H1 (cell line): ENCODE measurements around the gene R3HDM2. TPM values are rescaled to one million over a fixed set of nuclear protein-coding genes. Genes with fewer than 3 reads are reported as not detected.

Experiments used
- CEBPB ChIP-seq: IDR thresholded peaks from 2 replicates; pipeline ENCODE4 v1.6.1; 2012; ENCODE audit warnings: low read depth, low read length
- CHD1 ChIP-seq: IDR thresholded peaks from 2 replicates; pipeline ENCODE4 v1.6.1; 2012; ENCODE audit warnings: low read depth, low read length, improper control_type of control experiment
- HDAC2 ChIP-seq, 2 experiments: fragments of 300-600 bp in 1 of 2; sonication (generic) in 1 of 2; IDR thresholded peaks; 2 replicates each; pipeline ENCODE4 v1.6.1; 2011 to 2012; ENCODE audit warnings: low read depth in 2 of 2, low read length in 2 of 2, mild to moderate bottlenecking in 2 of 2, moderate library complexity in 2 of 2, borderline replicate concordance in 1 of 2, inconsistent platforms in 1 of 2
- JUND ChIP-seq: IDR thresholded peaks from 2 replicates; pipeline ENCODE4 v1.6.1; 2011; ENCODE audit warnings: mild to moderate bottlenecking, improper control_type of control experiment, low read length
- RBBP5 ChIP-seq: IDR thresholded peaks from 2 replicates; pipeline ENCODE4 v1.7.1; 2012; ENCODE audit warnings: low read depth, mild to moderate bottlenecking, inconsistent platforms, low read length, moderate library complexity, borderline replicate concordance
- polyA plus RNA-seq, 7 experiments: library from polyadenylated mRNA; depleted of rRNA in 3 of 7; stranded (reverse) in 5 of 7; unstranded in 2 of 7; fragments of >200 nt in 5 of 7; fragments of 200-250 nt in 2 of 7; gene quantifications; 1 replicate in 5 of 7; 2 replicates in 1 of 7; 4 replicates in 1 of 7; pipeline versions ENCODE4 v1.2.1 to v1.2.3, GENCODE V29; 2011 to 2013; ENCODE audit warnings: missing spikeins in 2 of 7, mixed read lengths in 2 of 7
- total RNA-seq: library from RNA; stranded (reverse); fragmentation: NEBNext Ultra II Directional; extraction: Animal tissue kit (Norgen Biotek cat#: 25700); gene quantifications from 2 replicates; pipeline ENCODE4 v1.2.1, GENCODE V29; 2021

Gene R3HDM2
- total and polyA plus RNA-seq, 2 of the 8 experiments (the other 6 are each of a cell fraction or from before 2014, with no cell fraction given) = 25.6 to 27.0 TPM

DNA sequence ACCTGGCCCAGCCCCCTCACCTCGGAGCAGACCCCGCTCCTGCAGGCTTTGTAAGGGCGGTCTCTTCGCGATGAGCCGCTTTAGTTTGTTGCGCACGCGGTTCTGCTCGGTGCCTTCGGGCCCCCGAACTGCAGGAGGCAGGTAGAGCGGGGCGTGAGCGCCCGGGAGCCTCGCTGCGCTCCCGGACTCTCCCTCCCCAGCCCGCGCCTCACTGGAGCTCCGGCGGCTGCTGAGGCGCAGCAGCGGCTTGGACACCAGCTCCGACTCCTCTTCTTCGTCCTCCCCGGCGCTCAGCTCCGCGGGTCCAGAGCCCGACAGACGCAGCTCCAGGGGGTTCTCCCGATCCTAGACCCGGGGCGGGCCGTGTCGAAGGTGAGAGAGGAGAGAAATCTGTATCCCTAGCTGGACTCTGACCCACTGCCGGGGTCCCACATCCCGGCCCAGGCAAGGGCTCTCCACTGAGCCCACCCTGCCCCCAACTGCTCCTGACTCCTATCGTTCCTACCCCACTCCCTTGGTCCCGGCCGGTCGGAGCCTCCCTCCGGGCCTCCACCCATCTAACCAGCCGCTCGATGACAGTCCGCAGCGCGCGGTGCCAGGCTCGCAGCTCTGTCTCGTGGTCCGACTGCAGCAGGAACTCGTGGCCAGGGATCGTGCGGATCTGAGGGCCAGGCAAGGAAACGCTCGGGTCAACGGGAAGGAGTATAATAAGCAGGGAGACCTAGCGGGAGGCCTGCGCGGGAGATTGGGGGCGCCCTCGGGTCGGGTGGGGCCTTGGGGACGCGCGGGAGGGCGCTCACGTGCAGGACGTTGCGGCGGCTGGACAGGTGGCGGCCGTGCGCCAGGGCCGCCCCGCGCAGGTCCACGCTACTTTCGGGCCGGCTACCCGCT lies 44.7 kb upstream of the R3HDM2 start (continued):
- no peak for TF ChIP-seq JUND
- no peak for TF ChIP-seq CHD1
- 0 out of 2 replicates have a peak, but pooled peaks have one; percentile 20 for TF ChIP-seq RBBP5
- TF ChIP-seq CEBPB = no peak
- TF ChIP-seq HDAC2 (IDR thresholded peaks at IDR 0.05; ENCODE audit: borderline replicate concordance in 1 of 2, low read depth in 2 of 2, low read length in 2 of 2) = no peak
